Midbrain (tissue), 1 donor: ENCODE measurements around the gene FAM53B.
"Not testable (repeated sequence)": the region's sequence is repeated elsewhere in the genome, so short reads cannot be mapped to it uniquely, and the experiment has no call there.

Experiments used
- DNase-seq: peaks from one replicate; lab custom pipeline; 2025; lab: John Stamatoyannopoulos, UW

FAM53B gene

DNA sequence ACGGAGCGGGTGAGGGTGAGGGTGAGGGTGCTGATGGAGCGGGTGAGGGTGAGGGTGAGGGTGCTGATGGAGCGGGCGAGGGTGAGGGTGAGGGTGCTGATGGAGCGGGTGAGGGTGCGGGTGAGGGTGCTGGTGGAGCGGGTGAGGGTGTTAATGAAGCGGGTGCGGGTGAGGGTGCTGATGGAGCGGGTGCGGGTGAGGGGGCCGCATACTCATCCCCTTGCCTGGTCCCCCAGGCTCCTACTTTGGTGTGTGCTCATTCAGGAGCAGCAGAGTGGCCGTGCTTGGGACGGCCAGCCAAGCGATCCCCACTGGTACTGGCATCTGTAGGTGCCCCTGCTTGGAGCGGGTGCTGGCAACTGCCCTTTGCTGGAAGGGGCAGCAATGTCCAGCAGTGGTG, 133.3 kb downstream of the FAM53B start:
- DNase-seq: not testable (repeated sequence)

- not testable (repeated sequence) for DNase-seq
Measured at GRCh38 chr10:124610186-124610585, 134.0 kb downstream of the FAM53B start.

DNA sequence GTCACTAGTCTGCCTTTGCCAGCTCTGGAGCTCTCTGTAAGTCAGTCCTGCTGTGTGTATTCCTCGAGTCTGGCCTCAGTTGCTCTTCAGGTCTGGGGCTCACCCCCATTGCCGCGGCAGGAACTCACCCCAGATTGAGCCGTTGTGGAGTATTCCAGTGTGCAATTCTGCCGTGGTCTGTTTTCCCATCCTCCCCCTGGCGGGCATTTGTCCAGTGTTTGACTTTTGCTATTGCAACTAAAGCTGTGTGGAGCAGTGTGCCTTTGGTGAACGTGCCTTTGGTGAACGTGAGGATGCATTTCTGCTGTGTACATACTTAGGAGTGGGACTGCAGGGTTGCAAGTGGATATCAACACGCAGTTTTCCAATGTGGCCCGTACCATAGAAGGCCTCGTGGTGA, 134.5 kb downstream of the FAM53B start:
- DNase-seq: no peak

DNA sequence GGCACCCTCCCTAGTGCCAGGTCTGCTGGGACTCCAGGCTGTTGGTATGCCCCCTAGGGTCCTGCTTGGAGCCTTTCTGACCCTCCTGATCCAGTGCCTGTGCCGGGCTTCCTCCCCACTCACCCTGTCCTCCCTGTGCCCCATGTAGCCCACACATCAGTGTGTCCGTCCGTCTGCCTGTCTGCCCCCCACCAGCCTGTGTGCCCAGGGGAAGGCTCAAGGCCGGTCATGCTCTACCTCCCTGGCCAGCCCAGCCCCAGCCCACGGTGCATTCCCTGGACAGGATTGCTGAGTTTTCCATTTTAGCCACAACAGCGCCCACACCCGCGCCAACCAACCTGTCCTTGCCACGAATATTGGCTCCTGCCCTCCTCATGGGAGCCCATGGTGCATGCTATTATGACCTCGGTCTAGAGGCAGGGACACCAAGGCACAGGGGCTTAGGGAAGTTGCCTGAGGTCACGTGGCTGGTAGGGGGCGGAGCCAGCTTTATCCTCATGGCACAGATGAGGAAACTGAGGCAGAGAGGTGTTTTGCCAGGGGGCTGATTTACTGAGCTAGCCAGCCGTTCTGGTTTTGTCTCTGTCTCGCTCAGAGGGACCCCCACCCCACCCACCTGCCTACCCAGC, 136.0 kb downstream of the FAM53B start:
- no peak for DNase-seq

- no peak for DNase-seq
Measured at GRCh38 chr10:124607693-124608092, 136.5 kb downstream of the FAM53B start.

DNA sequence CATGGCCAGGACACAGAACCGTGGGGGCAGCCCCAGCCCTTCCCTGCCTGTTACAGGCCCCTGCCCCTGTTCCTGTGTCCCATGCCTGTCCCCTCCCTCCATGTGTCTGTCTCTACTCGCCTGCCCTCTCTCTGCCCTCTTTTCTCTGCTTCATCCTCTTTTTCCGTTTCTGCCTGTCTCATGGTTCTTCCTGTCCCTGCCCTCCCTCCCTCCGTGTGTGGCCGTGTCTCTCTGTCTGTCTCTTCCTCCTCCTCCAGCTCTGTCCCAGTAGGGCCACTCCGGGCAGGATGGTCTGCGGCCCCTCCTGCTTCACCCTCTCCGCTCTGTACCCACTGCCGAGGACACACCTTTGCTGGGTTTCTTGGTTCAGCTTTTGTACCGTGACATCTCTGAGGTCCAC, 137.4 kb downstream of the FAM53B start:
- DNase-seq: no peak

DNA sequence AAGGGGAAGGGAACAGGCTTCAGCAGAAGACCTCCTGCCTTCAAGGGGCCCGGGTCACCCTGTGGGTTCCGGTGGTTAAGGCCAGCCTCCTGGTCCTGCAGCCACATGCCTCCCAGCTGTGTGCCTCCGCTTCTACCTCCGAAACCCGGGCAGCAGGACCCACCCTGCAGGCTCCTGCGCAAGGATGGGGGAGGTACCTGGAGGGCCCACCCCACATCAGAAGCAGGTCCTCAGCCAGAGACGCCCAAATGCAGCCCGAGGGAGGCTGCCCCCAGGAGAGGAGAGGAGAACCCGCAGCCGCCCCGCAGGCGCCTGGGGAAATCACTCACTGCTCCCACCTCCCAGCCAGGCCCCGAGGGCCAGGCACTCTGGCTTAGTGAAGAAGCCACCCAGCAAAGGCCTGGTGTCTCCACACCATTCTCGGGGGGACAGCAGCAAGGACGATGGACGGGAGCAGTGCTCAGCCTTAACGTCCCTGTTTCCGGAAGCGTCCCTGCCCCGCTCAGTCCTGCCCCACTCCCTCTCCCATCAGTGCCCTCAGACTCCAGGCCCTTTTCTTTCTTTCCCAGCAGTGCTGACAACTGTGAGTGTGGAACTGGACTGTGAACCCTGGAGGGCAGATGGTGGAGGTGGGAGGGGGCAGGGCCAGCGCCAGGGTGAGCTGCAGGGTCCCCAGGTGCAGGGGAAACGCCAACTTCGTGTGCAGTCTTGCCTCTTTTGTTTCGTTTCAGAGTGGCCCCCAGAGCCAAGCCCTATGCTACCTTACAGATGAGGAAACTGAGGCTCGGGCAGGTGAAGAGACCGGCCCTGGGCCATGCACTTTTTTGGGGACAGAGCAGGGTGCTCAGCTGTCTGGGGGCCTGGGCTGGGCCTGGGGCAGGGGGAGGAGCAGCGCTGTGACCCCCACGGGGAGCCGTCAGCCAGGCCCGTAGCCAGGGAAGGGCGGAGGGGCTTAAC, 138.0 kb downstream of the FAM53B start:
- no peak for DNase-seq

DNA sequence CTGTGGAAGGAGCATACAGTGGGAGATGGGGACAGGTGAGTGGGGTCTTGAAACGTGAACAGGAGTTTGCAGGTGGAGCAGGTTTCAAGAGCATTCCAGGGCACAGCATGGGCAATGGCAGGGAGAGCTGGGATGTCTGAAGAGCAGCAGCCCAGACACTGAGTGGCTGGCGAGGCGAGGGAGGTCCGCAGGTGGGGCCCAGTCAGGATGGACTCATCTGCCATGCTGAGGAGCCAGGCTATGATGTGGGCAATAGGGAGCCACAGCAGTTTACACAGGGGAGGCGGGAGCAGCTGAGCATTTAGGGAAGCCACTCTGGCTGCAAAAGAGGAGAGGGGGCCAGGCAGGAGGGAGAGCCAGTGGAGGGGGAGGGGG, 138.7 kb downstream of the FAM53B start:
- DNase-seq: no peak

GRCh38 chr10:124605001-124605370, 139.2 kb downstream of the FAM53B start:
- DNase-seq: peak; percentile 86

DNA sequence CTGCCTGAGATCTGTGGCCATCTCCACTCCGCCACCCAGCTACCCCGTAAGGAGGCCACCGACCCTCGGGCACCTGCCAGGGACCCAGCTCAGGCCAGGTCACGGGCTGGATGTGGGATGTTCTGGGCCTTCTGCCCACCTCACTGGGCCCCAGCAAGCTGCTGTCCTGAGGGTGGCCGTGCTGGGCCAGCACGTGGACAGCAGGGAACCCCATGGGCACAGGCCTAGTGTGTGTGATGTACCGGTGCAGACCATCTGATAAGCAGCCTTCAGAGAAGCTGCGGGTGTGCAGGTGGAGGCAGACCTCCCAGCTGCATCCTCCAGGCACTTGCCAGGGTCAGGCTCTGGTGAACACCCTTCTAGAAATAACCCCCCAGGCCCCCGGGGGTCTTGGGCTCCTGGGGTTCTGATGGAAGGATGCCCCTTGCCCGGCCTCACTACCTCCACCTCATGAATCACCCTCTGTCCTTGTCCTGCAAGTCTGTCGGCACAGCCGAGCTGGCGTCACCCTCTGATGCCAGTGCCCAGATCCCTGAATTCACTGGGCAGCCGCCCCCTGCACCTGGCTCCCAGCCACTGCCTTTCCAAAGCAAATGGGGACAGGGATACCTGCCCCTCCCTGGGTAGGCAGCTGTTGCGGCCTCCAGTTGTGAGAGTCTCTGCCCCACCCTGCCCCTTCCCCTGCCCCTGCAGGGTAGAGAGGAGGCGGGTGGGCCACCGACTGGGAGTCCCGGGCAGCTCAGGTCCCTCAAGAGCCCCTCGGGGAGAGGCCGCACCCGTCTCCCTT, 139.8 kb downstream of the FAM53B start:
- peak; percentile 71 for DNase-seq

- no peak for DNase-seq
Measured at GRCh38 chr10:124603376-124604213, 140.6 kb downstream of the FAM53B start.

DNA sequence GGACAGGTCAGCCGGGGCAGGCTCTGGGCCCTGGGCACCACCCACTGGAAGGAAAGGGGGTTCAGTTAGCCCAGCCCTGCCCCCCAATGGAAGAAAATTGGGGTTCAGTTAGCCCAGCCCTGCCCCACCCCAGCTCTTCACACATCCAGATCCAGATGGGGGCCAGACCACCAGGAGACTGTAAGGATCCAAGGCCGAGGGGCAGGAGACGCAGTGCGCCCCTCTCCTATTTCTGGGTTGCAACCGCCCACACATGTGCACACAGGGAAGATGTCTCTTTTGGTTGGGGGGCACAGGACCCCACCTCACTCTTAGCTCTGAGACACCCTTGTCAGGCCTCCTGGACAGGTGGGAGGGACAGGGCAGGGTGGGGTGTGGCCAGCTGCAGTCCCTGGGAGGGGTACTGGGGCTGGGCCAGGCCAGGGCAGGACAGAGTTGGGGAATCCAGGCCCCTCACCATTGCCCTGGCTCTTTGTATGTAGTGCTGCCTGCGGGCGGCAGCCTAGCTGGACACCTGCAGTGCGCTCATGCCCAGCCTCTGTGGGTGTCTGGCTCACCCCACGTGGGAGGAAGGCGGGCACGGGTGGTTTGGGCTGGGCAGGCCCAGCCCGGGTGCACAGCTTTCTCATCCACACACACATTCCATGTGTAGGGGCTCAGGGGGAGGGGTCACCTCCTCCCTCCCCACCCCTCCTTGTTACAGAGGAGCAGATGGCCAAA, 141.4 kb downstream of the FAM53B start:
- no peak for DNase-seq

DNA sequence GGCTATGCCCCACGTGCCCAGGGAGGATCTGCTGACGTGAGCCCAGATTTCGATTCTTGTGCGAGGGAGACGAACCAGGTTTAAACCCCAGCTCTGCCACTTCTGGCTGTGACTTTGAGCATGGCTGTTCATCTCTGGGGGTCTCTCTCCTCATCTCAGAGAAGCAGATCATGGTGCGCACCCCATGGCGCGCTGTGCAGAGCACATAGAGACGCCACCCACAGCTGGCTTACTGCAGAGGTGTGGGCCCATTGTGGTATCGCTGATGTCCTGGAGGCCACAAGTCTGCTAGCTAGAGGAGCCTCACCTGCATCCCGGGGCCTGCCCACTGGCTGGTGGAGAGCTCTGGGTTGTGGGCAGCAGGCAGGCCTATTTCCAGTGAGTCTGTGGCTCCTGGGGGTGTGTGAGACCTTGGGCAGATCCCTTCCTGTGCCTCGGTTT, 142.0 kb downstream of the FAM53B start:
- DNase-seq: no peak

DNA sequence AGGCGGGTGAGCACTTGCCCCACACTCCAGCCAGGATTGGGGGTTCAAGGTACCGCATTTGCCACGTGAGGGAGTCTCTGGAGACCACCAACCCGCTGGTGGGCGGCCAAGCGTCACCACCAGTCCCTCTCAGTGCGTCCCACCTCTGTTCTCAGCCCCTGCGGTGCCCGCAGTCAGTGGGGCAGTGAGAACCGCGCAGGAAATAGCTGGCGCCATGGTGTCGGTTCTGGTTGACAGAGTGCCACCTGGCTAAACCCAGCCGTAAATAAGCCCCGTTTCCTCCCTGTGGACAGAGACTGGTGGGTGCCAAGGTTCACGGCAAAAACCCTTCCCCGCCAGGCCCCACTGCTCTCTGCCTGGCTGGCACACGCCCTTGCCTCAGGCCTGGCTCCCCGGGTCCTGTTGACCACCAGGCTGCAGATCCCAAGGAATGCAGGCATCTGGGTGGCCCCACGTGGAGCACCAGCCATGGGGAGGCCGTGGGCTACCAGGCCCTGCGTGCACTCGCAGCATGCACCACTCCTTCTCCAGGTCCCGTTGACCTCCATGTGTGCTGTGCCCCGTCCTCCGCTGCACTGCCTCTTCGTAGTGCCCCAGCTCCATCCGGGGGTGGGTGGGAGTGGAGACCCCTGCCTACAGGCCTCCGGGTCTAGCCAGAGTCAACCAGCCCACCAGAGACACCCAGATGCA, 142.6 kb downstream of the FAM53B start:
- DNase-seq: no peak

DNA sequence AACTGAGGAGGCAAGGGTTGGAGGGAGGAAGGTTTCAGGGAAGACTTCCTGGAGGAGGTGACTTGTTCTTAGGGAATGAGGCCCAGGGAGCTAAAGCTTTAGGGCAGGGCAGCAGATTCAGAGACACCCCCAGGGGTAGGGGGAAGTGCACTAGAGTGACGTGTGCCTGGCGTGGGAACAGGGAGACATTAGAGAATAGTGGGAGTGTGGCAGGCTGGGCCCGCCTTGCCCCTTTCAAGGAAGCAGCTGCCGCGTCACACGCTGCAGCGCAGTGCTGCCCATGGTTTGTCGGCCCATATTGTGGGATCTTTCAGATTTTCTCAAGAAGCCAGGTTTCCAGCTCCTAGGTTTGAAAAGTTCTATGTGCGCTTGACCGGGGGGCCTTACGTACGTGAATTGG, 143.2 kb downstream of the FAM53B start:
- DNase-seq: no peak

DNA sequence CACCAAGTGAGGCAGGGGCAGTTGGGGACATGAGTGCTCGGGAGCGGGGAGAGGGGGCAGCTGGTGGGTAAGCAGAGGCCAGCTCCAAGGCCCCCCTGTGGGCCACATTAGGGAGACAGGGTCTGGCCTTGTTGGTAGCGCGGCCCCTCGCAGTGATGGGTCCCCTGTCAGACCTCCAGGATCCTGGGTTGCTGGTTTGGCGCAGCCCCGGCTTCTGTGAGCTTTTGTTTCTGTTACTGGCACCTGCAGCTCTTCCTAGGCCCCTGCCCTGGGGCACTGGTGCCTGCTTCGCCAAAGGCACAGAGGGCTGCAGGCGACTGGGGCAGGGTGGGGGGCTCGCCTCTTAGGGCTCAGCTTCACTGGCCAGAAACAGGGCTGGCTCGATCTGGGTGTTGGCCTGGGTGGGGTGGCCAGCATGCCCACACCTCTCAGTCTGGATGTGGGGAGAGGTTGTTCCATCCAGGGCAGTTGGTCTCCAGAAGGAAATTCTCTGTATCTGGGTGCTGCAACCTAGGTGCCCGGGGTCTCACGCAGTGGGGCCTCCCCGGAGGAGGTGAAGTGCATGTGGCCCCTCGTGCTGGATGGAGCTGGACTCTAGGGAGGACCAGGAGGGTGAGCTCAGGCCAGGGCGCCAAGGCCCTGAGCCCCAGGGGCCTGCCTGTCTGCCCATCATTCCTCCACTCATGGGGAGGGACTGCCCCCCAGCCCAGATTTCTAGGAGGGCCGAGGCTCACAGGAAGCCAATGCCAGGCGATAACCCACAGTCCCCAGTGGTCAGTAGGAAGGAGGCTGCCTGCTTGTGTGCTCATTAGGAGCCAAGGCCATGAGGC, 143.9 kb downstream of the FAM53B start:
- no peak for DNase-seq

DNA sequence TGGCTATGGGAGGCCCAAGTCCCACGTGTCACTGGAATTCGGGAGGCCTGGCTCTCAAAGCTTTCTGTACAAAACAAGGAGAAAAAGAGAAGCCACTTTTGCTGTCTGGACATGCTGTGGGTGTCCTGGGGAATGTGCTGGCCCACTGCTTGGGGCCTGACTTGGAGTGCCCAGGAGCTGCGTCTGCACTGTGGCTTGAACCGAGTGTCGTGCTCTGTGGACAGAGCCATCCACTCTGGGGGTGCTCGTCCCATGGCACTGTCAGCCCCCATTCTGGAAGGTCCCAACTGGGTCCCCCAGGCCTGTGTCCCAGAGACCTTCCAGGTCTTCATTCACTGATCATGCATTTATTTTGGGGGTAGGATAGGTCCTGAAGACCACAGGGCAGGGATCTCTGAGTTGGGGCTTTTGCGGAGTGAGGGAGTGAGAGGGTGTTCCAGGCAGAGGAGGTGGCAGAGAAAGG, 144.6 kb downstream of the FAM53B start:
- no peak for DNase-seq

DNA sequence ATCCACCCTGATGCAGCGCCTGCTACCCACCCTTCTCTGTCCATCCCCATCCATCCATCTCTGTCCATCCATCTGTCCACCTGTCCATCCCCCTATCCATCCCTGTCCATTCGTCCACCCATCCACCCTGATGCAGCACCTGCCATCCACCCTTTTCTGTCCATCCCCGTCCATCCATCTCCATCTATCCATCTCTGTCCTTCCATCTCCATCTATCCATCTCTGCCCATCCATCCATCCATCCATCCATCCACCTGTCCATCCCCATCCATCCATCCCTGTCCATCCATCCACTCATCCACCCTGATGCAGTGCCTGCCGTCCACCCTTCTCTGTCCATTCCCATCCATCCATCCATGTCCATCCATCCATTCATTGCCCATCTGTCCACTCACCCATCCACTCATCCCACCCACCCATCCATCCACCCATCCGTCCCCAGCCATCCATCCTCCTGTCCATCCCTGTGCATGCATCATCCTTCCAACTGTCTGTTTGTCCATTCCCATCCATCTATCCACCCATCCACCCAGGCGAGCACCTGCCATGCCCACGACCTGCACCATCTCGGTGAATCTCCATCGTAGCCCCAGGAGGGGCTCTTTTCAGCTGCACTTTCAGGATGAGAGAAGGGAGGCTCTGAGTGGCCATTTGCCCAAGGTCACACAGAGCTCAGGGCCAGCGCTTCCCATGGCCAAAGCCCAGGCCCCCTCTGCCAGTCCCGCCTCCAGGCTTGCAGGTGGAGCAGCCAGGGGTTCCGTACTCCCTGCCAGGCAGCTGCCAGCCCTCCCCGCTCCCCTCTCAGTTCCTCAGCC, 145.2 kb downstream of the FAM53B start:
- DNase-seq: no peak
